IMR-90 (cell line): Measurements from ENCODE around the gene GTF3C6. TPM values are rescaled to one million over a fixed set of nuclear protein-coding genes. Genes with fewer than 3 reads are reported as not detected.

Experiments used
- ATAC-seq: fragments of 200-7000 bp; cut with Tn5 transposase; 2 replicates; pipeline ENCODE4 v1.9.1; 2020; ENCODE audit warnings: low read depth, mild to moderate bottlenecking, moderate library complexity
- BruUV-seq: library from RNA; stranded (reverse); fragments of 400-500 nt; replicated peaks from 2 replicates; lab custom pipeline; 2021; lab: Mats Ljungman, UMichigan
- CTCF ChIA-PET: fragments of 300-600 bp; formaldehyde crosslinking; extraction: SDS; loops from one replicate; lab custom pipeline; 2021; ENCODE audit warnings: antibody characterized with exemption; lab: Yijun Ruan, JAX
- POLR2A ChIA-PET: fragments of 300-600 bp; sonication (Branson Sonifier 250); formaldehyde crosslinking; loops from one replicate; lab custom pipeline; 2022; ENCODE audit warnings: antibody characterized with exemption; ENCODE audit not compliant: unreplicated experiment; lab: Charles Lee
- DNase-seq: peaks from one replicate; pipeline ENCODE4 v3.0.0; 2013
- H2AFZ ChIP-seq: replicated peaks from 2 replicates; pipeline ENCODE3; 2013; ENCODE audit warnings: low read length, mild to moderate bottlenecking; ENCODE audit not compliant: poor library complexity
- H2AK5ac ChIP-seq: 2 replicates; pipeline ENCODE4 v1.6.1; 2013; ENCODE audit warnings: low read depth, low read length, inconsistent platforms
- H2AK9ac ChIP-seq: replicated peaks from 2 replicates; pipeline ENCODE3; 2013; ENCODE audit warnings: mild to moderate bottlenecking, low read depth, low read length, moderate library complexity; ENCODE audit not compliant: poor library complexity
- H2BK120ac ChIP-seq: 2 replicates; pipeline ENCODE4 v1.6.1; 2013; ENCODE audit warnings: low read depth, low read length, inconsistent platforms
- H2BK15ac ChIP-seq: 3 replicates; pipeline ENCODE4 v1.6.1; 2013; ENCODE audit warnings: low read depth, low read length, inconsistent platforms
- H2BK20ac ChIP-seq: 2 replicates; pipeline ENCODE4 v1.6.1; 2013; ENCODE audit warnings: low read depth, mild to moderate bottlenecking, inconsistent platforms, low read length, moderate library complexity
- H2BK5ac ChIP-seq: 2 replicates; pipeline ENCODE4 v1.6.1; 2013; ENCODE audit warnings: mild to moderate bottlenecking, low read depth, low read length, inconsistent platforms; ENCODE audit not compliant: poor library complexity, severe bottlenecking
- H3K14ac ChIP-seq: replicated peaks from 2 replicates; pipeline ENCODE4 v1.6.1; 2013; ENCODE audit warnings: low read depth, low read length, inconsistent platforms
- H3K18ac ChIP-seq: 2 replicates; pipeline ENCODE4 v1.6.1; 2013; ENCODE audit warnings: low read depth, low read length, control low read depth
- H3K23ac ChIP-seq: 2 replicates; pipeline ENCODE4 v1.6.1; 2013; ENCODE audit warnings: low read depth, low read length, inconsistent platforms
- H3K27ac ChIP-seq: 2 replicates; pipeline ENCODE4 v1.5.1; 2013; ENCODE audit warnings: mild to moderate bottlenecking, control low read depth, low read length; ENCODE audit not compliant: insufficient read depth
- H3K27me3 ChIP-seq: 2 replicates; pipeline ENCODE4 v1.6.1; 2013; ENCODE audit warnings: low read length; ENCODE audit not compliant: control insufficient read depth, insufficient read depth
- H3K36me3 ChIP-seq: 2 replicates; pipeline ENCODE4 v1.6.1; 2013; ENCODE audit warnings: low read length, mixed read lengths; ENCODE audit not compliant: control insufficient read depth, insufficient read depth
- H3K4ac ChIP-seq: 2 replicates; pipeline ENCODE4 v1.6.1; 2013; ENCODE audit warnings: low read depth, low read length, inconsistent platforms
- H3K4me1 ChIP-seq: 2 replicates; pipeline ENCODE4 v1.6.1; 2013; ENCODE audit warnings: low read length, mixed read lengths; ENCODE audit not compliant: control insufficient read depth, insufficient read depth
- H3K4me2 ChIP-seq: 2 replicates; pipeline ENCODE4 v1.6.1; 2013; ENCODE audit warnings: low read depth, mild to moderate bottlenecking, control low read depth, low read length, moderate library complexity
- H3K4me3 ChIP-seq: 2 replicates; pipeline ENCODE4 v1.5.1; 2013; ENCODE audit warnings: low read depth, mild to moderate bottlenecking, control low read depth, low read length, moderate library complexity; ENCODE audit not compliant: insufficient read depth
- H3K56ac ChIP-seq: 2 replicates; pipeline ENCODE4 v1.6.1; 2013; ENCODE audit warnings: low read length, inconsistent platforms; ENCODE audit not compliant: insufficient read depth; ENCODE audit errors: extremely low read depth
- H3K79me1 ChIP-seq, 2 experiments: 2 replicates each; pipeline ENCODE4 v1.6.1; 2013; ENCODE audit warnings: low read length in 2 of 2, inconsistent platforms in 1 of 2, low read depth in 1 of 2
- H3K9ac ChIP-seq: 2 replicates; pipeline ENCODE4 v1.6.1; 2013; ENCODE audit warnings: low read depth, low read length, control low read depth
- H3K9me1 ChIP-seq: 2 replicates; pipeline ENCODE4 v1.6.1; 2013; ENCODE audit warnings: low read length, inconsistent platforms; ENCODE audit not compliant: insufficient read depth
- H3K9me3 ChIP-seq: 2 replicates; pipeline ENCODE4 v1.6.1; 2013; ENCODE audit warnings: low read length; ENCODE audit not compliant: control insufficient read depth, insufficient read depth
- H4K20me1 ChIP-seq: 2 replicates; pipeline ENCODE4 v1.6.1; 2013; ENCODE audit warnings: low read length, inconsistent platforms; ENCODE audit not compliant: insufficient read depth
- H4K5ac ChIP-seq: 2 replicates; pipeline ENCODE4 v1.6.1; 2013; ENCODE audit warnings: mild to moderate bottlenecking, low read depth, low read length, control low read depth
- H4K8ac ChIP-seq, 2 experiments: 2 replicates each; pipeline ENCODE4 v1.6.1; 2013; ENCODE audit warnings: low read depth in 2 of 2, low read length in 2 of 2, control low read depth in 1 of 2, inconsistent platforms in 1 of 2
- H4K91ac ChIP-seq: 2 replicates; pipeline ENCODE4 v1.6.1; 2013; ENCODE audit warnings: low read depth, low read length, inconsistent platforms; ENCODE audit not compliant: insufficient read depth
- BHLHE40 ChIP-seq: fragments of 150-350 bp; IDR thresholded peaks from 2 replicates; pipeline ENCODE4 v1.6.1; 2016; ENCODE audit warnings: mild to moderate bottlenecking, low read depth, low read length
- MXI1 ChIP-seq: IDR thresholded peaks from 2 replicates; pipeline ENCODE4 v1.6.1; 2012; ENCODE audit warnings: low read depth, mild to moderate bottlenecking, low read length, moderate library complexity, borderline replicate concordance
- RAD21 ChIP-seq: IDR thresholded peaks from 2 replicates; pipeline ENCODE4 v1.6.1; 2012; ENCODE audit warnings: low read length, improper control_type of control experiment
- RCOR1 ChIP-seq: IDR thresholded peaks from 2 replicates; pipeline ENCODE4 v1.6.1; 2012; ENCODE audit warnings: mild to moderate bottlenecking, low read length, improper control_type of control experiment; ENCODE audit not compliant: insufficient replicate concordance
- RFX5 ChIP-seq: IDR thresholded peaks from 2 replicates; pipeline ENCODE4 v1.8.0; 2012; ENCODE audit warnings: low read depth, mild to moderate bottlenecking, low read length, moderate library complexity
- SMC3 ChIP-seq: fragments of 150-350 bp; IDR thresholded peaks from 2 replicates; pipeline ENCODE4 v1.6.1; 2016; ENCODE audit warnings: low read depth, mild to moderate bottlenecking, antibody characterized with exemption, low read length, moderate library complexity
- WGBS, 2 experiments: methylation state at CpG; one replicate each; pipeline versions ENCODE4 v1.1.5 to v1.1.7; 2013; ENCODE audit warnings: missing lambda C conversion rate in 2 of 2; ENCODE audit not compliant: insufficient read length in 1 of 2; ENCODE audit errors: extremely low coverage in 2 of 2; 5-methylcytosine and 5-hydroxymethylcytosine counted together
- dilution Hi-C: fragments of 300-500 bp; cut with HindIII; formaldehyde crosslinking; loops from one replicate; pipeline ENCODE4 v1.14.3; 2018; ENCODE audit warnings: low sequenced_read_pairs; ENCODE audit not compliant: unreplicated experiment
- in situ Hi-C: fragments of 300-500 bp; cut with MboI; formaldehyde crosslinking; loops from 3 replicates; pipeline ENCODE4 v1.14.3; 2019; ENCODE audit warnings: low sequenced_read_pairs, inconsistent platforms, mixed read lengths
- intact Hi-C: fragments of 100-400 bp; cut with micrococcal nuclease; formaldehyde crosslinking; loops from 2 replicates; pipeline ENCODE4 v1.10.0; 2022
- polyA plus RNA-seq, 3 experiments: library from polyadenylated mRNA; depleted of rRNA; stranded (reverse); fragments of >200 nt; gene quantifications; 2 replicates each; pipeline ENCODE4 v1.2.3, GENCODE V29; 2012; ENCODE audit warnings: low replicate concordance in 1 of 3
- total RNA-seq: library from RNA; depleted of rRNA; stranded (reverse); fragments of >200 nt; gene quantifications from 2 replicates; pipeline ENCODE4 v1.2.3, GENCODE V29; 2012
- TF ChIP-seq, protein P1 (sequence below): conservative IDR thresholded peaks from 2 replicates; pipeline ENCODE4 v1.5.1; 2012; ENCODE audit warnings: mild to moderate bottlenecking, low read depth, low read length, improper control_type of control experiment

Gene GTF3C6
- total and polyA plus RNA-seq, 2 of the 4 experiments (the other 2 are of a cell fraction), result 10.4 to 40.5 TPM

DNA sequence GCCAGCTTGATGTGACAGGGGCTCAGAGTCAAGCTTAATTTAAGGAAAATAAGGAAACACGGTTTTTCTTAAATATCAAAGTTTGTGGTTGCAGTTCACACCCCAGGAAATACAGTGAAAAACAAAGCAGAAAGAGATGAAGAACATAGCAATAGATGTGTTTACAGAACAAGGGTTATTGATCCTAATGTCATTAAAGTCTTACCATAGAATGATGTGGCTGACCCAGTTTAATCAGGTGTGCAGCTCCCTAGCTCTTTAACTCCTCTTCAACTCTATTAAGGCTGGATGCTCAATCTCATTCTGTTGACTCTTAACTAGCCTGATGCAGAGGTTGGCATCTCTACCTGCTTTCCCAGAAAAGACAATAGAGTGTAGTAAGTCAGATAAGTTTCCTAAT is 7.5 kb upstream of the GTF3C6 start:
- H2AK5ac ChIP-seq, result no peak overlapping the region
- no peak overlapping the region for H2BK120ac ChIP-seq
- no peak overlapping the region for H2AK9ac ChIP-seq
- no peak overlapping the region for H3K27ac ChIP-seq
- no peak overlapping the region for H4K5ac ChIP-seq
- in situ Hi-C loops, result loop anchor here (5.0 to 10.0 kb wide), 3 partner anchors 74 to 426 kb away; no protein-coding TSS in a partner anchor
- H3K23ac ChIP-seq, result no peak overlapping the region
- TF ChIP-seq SMC3 (no peak), RCOR1 (no peak), MXI1 (no peak), RFX5 (no peak), BHLHE40 (no peak), RAD21 (no peak)
- TF ChIP-seq, protein P1, sequence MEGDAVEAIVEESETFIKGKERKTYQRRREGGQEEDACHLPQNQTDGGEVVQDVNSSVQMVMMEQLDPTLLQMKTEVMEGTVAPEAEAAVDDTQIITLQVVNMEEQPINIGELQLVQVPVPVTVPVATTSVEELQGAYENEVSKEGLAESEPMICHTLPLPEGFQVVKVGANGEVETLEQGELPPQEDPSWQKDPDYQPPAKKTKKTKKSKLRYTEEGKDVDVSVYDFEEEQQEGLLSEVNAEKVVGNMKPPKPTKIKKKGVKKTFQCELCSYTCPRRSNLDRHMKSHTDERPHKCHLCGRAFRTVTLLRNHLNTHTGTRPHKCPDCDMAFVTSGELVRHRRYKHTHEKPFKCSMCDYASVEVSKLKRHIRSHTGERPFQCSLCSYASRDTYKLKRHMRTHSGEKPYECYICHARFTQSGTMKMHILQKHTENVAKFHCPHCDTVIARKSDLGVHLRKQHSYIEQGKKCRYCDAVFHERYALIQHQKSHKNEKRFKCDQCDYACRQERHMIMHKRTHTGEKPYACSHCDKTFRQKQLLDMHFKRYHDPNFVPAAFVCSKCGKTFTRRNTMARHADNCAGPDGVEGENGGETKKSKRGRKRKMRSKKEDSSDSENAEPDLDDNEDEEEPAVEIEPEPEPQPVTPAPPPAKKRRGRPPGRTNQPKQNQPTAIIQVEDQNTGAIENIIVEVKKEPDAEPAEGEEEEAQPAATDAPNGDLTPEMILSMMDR, result no peak
- no peak overlapping the region for H2BK5ac ChIP-seq
- H3K36me3 ChIP-seq, result no peaks in the 10 kb centered on the region
- no peak overlapping the region for H3K18ac ChIP-seq
- no peak overlapping the region for H3K4me2 ChIP-seq
- H4K91ac ChIP-seq, result no peak overlapping the region
- H4K20me1 ChIP-seq, result no peaks in the 10 kb centered on the region
- dilution Hi-C loops, result no loop called here
- intact Hi-C loops, result no loop called here
- CTCF ChIA-PET, result interaction anchor here (0.7 to 1.4 kb wide), 5 partner anchors 15 to 422 kb away, joined by 3 to 7 read pairs (median 5); no protein-coding TSS in a partner anchor
- no peak overlapping the region for H3K4me3 ChIP-seq
- H3K14ac ChIP-seq, result no peak overlapping the region
- H2BK20ac ChIP-seq, result no peak overlapping the region
- H3K4ac ChIP-seq, result no peak overlapping the region
- no peaks in the 10 kb centered on the region for H3K9me3 ChIP-seq
- H2AFZ ChIP-seq, result no peak overlapping the region
- ATAC-seq, result no peak
- no peak overlapping the region for H3K56ac ChIP-seq
- H4K8ac ChIP-seq, result no peak overlapping the region
- no peak overlapping the region for H2BK15ac ChIP-seq
- no TSS peak for BruUV-seq
- peaks cover 13% of the 10 kb centered on the region for H3K4me1 ChIP-seq
- no peak for DNase-seq
- no peaks in the 10 kb centered on the region for H3K9me1 ChIP-seq
- POLR2A ChIA-PET, result no interaction called here
- no CpG with 5 or more reads among the region's 1 CpG for WGBS, 2 experiments
- H3K9ac ChIP-seq, result no peak overlapping the region
- H3K79me1 ChIP-seq, result no peaks in the 10 kb centered on the region
- no peaks in the 10 kb centered on the region for H3K27me3 ChIP-seq
